Karpas-422 (cell line): ENCODE data around the gene LNX2. TPM values are rescaled to one million over a fixed set of nuclear protein-coding genes. Genes with fewer than 3 reads are reported as not detected.

Experiments used
- DNase-seq: peaks from one replicate; pipeline ENCODE4 v3.0.0-alpha.2; 2015
- H2AFZ ChIP-seq: fragments of 200-600 bp; sonication (generic); 2 replicates; pipeline ENCODE4 v1.6.1; 2014; ENCODE audit warnings: antibody characterized with exemption, low read length, mixed read lengths
- H3K27ac ChIP-seq: fragments of 200-600 bp; sonication (generic); 2 replicates; pipeline ENCODE4 v1.5.1; 2014; ENCODE audit warnings: mild to moderate bottlenecking, low read length, moderate library complexity
- H3K27me3 ChIP-seq: fragments of 200-600 bp; sonication (generic); 2 replicates; pipeline ENCODE4 v1.6.1; 2014; ENCODE audit warnings: low read length, mixed read lengths
- H3K36me3 ChIP-seq: fragments of 200-600 bp; sonication (generic); 2 replicates; pipeline ENCODE4 v1.6.1; 2014; ENCODE audit warnings: low read length, mixed read lengths; ENCODE audit not compliant: insufficient read depth
- H3K4me1 ChIP-seq: fragments of 200-600 bp; sonication (generic); 2 replicates; pipeline ENCODE4 v1.6.1; 2014; ENCODE audit warnings: mild to moderate bottlenecking, low read length, mixed read lengths
- H3K4me2 ChIP-seq: fragments of 200-600 bp; sonication (generic); 2 replicates; pipeline ENCODE4 v1.6.1; 2014; ENCODE audit warnings: low read length, low read depth, mild to moderate bottlenecking; ENCODE audit not compliant: poor library complexity, severe bottlenecking
- H3K4me3 ChIP-seq: fragments of 200-600 bp; sonication (generic); 2 replicates; pipeline ENCODE4 v1.5.1; 2014; ENCODE audit warnings: mild to moderate bottlenecking, antibody characterized with exemption, low read length, mixed read lengths
- H3K79me2 ChIP-seq: fragments of 200-600 bp; sonication (generic); 2 replicates; pipeline ENCODE4 v1.6.1; 2014; ENCODE audit warnings: mild to moderate bottlenecking, low read length, mixed read lengths
- H3K9ac ChIP-seq: fragments of 200-600 bp; sonication (generic); 2 replicates; pipeline ENCODE4 v1.6.0; 2014; ENCODE audit warnings: low read length
- H3K9me2 ChIP-seq: fragments of 200-600 bp; sonication (generic), shearing (Covaris generic); replicated peaks from 2 replicates; pipeline ENCODE4 v1.6.0; 2014; ENCODE audit warnings: mild to moderate bottlenecking, low read length, moderate library complexity; ENCODE audit not compliant: insufficient read depth
- H3K9me3 ChIP-seq: fragments of 300-700, 200-600 bp; sonication (generic); 2 replicates; pipeline ENCODE4 v1.6.1; 2014; ENCODE audit warnings: low read length, mixed read lengths
- H4K20me1 ChIP-seq: fragments of 200-600 bp; sonication (generic); 2 replicates; pipeline ENCODE4 v1.6.1; 2014; ENCODE audit warnings: mild to moderate bottlenecking, antibody characterized with exemption, low read length, low read depth; ENCODE audit not compliant: insufficient read depth
- total RNA-seq: library from RNA; depleted of rRNA; stranded (reverse); fragments of >200 nt; shearing (Covaris generic); gene quantifications from 2 replicates; pipeline ENCODE4 v1.2.3, GENCODE V29; 2014; ENCODE audit warnings: low replicate concordance

Gene LNX2
- total RNA-seq, 1 experiment from 2014 or later = 5.4 TPM

DNA sequence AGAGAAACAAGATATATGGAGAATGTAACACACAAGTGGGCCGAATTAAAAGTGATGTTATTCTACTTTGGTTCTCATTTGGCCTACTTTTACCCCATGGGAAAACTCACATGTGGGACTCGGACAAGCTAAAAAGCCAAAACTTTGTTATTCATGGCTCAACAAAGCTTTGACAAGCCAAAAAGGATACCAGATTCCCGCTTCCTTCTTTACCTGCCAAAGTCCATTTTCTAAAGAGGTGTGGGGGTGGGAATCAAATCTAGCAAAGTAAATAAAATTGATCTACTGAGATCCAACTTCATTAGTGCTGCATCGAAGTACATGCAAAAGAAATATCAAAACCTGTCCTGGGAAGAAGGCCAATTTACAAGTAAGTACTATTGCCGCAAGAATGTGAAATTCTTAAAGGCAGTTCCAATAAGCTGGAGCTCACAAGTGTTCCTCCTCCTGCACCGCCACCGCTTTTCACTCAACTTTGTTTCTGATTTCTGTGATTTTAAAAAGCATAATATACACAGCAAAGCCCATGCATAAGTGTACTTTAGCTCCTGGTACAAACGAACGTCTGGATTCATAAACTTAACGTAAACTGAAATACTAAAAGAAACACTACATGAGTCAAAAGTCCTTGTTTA is 1.1 kb downstream of the LNX2 start:
- peaks cover 15% of the 10 kb centered on the region for H3K36me3 ChIP-seq
- peak; percentile 47 for DNase-seq
- peaks cover 39% of the 10 kb centered on the region for H3K79me2 ChIP-seq
- H2AFZ ChIP-seq = no peak overlapping the region
- H3K4me2 ChIP-seq = peak overlapping the region; percentile 94
- H3K4me3 ChIP-seq = peak overlapping the region; percentile 93
- H3K27ac ChIP-seq = no peak overlapping the region
- peaks cover 31% of the 10 kb centered on the region for H3K4me1 ChIP-seq
- peaks cover 37% of the 10 kb centered on the region for H4K20me1 ChIP-seq
- H3K9me2 ChIP-seq = no peaks in the 10 kb centered on the region
- H3K27me3 ChIP-seq = no peaks in the 10 kb centered on the region
- peak overlapping the region; percentile 76 for H3K9ac ChIP-seq
- no peaks in the 10 kb centered on the region for H3K9me3 ChIP-seq

- DNase-seq = no peak
- Histone ChIP-seq H3K9me2 (no peaks in the 10 kb centered on the region), H3K27ac (no peak overlapping the region), H2AFZ (no peak overlapping the region), H3K36me3 (peaks cover 2% of the 10 kb centered on the region), H3K79me2 (peaks cover 26% of the 10 kb centered on the region), H3K9me3 (no peaks in the 10 kb centered on the region), H3K27me3 (no peaks in the 10 kb centered on the region), H3K4me1 (peaks cover 18% of the 10 kb centered on the region), H4K20me1 (peaks cover 40% of the 10 kb centered on the region), H3K4me3 (no peak overlapping the region), H3K9ac (no peak overlapping the region), H3K4me2 (no peak overlapping the region)
These were observed 2.4 kb downstream of the LNX2 start for GRCh38 chr13:27617881-27618321.

DNA sequence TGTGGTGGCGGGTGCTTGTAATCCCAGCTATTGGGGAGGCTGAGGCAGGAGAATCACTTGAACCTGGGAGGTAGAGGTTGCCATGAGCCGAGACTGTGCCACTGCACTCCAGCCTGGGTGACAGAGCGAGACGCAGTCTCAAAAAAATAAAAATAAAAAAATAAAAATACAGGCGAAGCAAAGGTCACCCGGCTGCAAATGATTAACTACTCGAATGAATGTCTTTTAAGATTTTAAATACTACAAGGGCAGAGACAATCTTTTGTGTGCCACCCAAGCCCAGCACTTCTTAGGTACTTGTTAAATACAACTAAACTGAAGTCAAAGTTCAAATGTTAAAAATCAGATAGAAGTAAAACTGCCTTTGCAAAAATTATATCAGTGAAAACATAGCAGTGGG is 6.7 kb downstream of the LNX2 start:
- DNase-seq = no peak
- peaks cover 10% of the 10 kb centered on the region; the same call in 1 of the 2 replicates for H3K79me2 ChIP-seq

GRCh38 chr13:27607125-27607524 is 13.2 kb downstream of the LNX2 start:
- H3K79me2 ChIP-seq = peaks cover 4% of the 10 kb centered on the region; the same call in 1 of the 2 replicates
- no peak overlapping the region for H3K4me2 ChIP-seq

More for the DNA sequence above, 6.7 kb downstream of the LNX2 start:
- no peak overlapping the region for H3K4me3 ChIP-seq
- H2AFZ ChIP-seq = no peak overlapping the region
- no peaks in the 10 kb centered on the region for H3K36me3 ChIP-seq
- H4K20me1 ChIP-seq = peaks cover 67% of the 10 kb centered on the region
- H3K9ac ChIP-seq = no peak overlapping the region
- no peak overlapping the region for H3K4me2 ChIP-seq
- no peak overlapping the region for H3K27ac ChIP-seq
- peaks cover 16% of the 10 kb centered on the region for H3K4me1 ChIP-seq
- no peaks in the 10 kb centered on the region for H3K27me3 ChIP-seq
- H3K9me3 ChIP-seq = no peaks in the 10 kb centered on the region
- H3K9me2 ChIP-seq = no peaks in the 10 kb centered on the region

GRCh38 chr13:27605610-27606200 is 14.6 kb downstream of the LNX2 start:
- no peak overlapping the region for H2AFZ ChIP-seq
- no peak overlapping the region for H3K4me2 ChIP-seq
- H3K36me3 ChIP-seq = no peaks in the 10 kb centered on the region
- no peaks in the 10 kb centered on the region for H3K79me2 ChIP-seq
- H3K4me3 ChIP-seq = no peak overlapping the region
- peaks cover 48% of the 10 kb centered on the region; the same call in 1 of the 2 replicates for H4K20me1 ChIP-seq
- no peaks in the 10 kb centered on the region for H3K27me3 ChIP-seq
- H3K27ac ChIP-seq = no peak overlapping the region
- H3K4me1 ChIP-seq = peaks cover 19% of the 10 kb centered on the region
- H3K9me3 ChIP-seq = no peaks in the 10 kb centered on the region
- H3K9ac ChIP-seq = no peak overlapping the region
- H3K9me2 ChIP-seq = no peaks in the 10 kb centered on the region
- DNase-seq = no peak

More at GRCh38 chr13:27607125-27607524, 13.2 kb downstream of the LNX2 start:
- no peaks in the 10 kb centered on the region for H3K9me2 ChIP-seq
- no peaks in the 10 kb centered on the region for H3K27me3 ChIP-seq
- DNase-seq = no peak
- H2AFZ ChIP-seq = no peak overlapping the region
- H3K27ac ChIP-seq = no peak overlapping the region
- no peaks in the 10 kb centered on the region for H3K36me3 ChIP-seq
- H3K9ac ChIP-seq = no peak overlapping the region
- peaks cover 52% of the 10 kb centered on the region for H4K20me1 ChIP-seq
- H3K9me3 ChIP-seq = no peaks in the 10 kb centered on the region
- no peak overlapping the region for H3K4me3 ChIP-seq
- peaks cover 26% of the 10 kb centered on the region for H3K4me1 ChIP-seq

DNA sequence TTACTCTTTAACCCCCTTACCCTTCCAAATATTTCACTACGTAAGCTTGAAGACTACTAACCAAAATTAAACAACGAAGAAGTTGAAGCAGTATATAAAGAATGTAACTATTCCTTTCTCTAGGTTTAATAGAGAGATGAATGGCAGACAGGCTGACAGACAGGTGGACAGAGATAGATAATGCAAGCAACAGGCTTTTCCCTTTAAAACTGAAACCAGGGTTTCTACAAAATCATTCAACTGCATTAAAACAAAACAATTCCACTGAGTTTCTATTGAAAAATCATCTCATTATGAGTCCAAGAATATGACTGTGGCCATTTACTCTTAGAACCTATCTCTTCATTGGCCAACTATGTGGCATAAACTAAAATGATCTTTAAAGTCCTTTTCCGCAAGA is 15.2 kb downstream of the LNX2 start:
- H3K79me2 ChIP-seq = no peaks in the 10 kb centered on the region
- no peak overlapping the region for H3K27ac ChIP-seq
- peaks cover 15% of the 10 kb centered on the region for H3K4me1 ChIP-seq
- H3K9me3 ChIP-seq = no peaks in the 10 kb centered on the region
- H3K4me2 ChIP-seq = no peak overlapping the region
- no peaks in the 10 kb centered on the region for H3K36me3 ChIP-seq
- no peaks in the 10 kb centered on the region for H3K9me2 ChIP-seq
- H3K9ac ChIP-seq = no peak overlapping the region
- H3K4me3 ChIP-seq = no peak overlapping the region
- H2AFZ ChIP-seq = no peak overlapping the region
- DNase-seq = no peak
- H4K20me1 ChIP-seq = peaks cover 49% of the 10 kb centered on the region
- no peaks in the 10 kb centered on the region for H3K27me3 ChIP-seq

- Histone ChIP-seq H3K4me2 (no peak overlapping the region), H2AFZ (no peak overlapping the region), H3K79me2 (no peaks in the 10 kb centered on the region), H3K4me3 (no peak overlapping the region), H3K9me2 (no peaks in the 10 kb centered on the region), H3K9ac (no peak overlapping the region), H3K9me3 (no peaks in the 10 kb centered on the region), H4K20me1 (peaks cover 56% of the 10 kb centered on the region), H3K4me1 (no peaks in the 10 kb centered on the region), H3K36me3 (no peaks in the 10 kb centered on the region), H3K27ac (no peak overlapping the region), H3K27me3 (no peaks in the 10 kb centered on the region)
- no peak for DNase-seq
These were observed 18.5 kb downstream of the LNX2 start for GRCh38 chr13:27601803-27602202.

DNA sequence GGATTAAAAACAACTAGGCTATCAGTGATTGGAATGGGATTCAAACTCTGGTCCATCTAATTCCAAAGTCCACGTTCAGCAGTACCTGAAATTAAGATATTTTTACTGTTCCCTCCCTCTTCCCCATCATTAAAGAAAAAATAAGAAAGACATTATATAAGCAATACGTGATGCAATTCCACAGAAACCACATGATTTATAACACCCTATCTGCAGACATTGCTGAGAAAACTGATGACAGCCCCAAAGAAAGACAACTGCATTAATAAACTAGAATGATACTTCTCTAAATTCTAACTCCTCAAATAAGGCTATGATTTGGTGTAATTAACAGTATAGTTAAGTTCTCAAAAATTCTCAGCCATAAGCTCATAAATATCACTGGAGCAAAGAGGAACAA is 19.1 kb downstream of the LNX2 start:
- DNase-seq = no peak
- Histone ChIP-seq H3K36me3 (no peaks in the 10 kb centered on the region), H3K4me3 (no peak overlapping the region), H3K4me1 (no peaks in the 10 kb centered on the region), H3K9me3 (no peaks in the 10 kb centered on the region), H3K27me3 (no peaks in the 10 kb centered on the region), H3K27ac (no peak overlapping the region), H4K20me1 (peaks cover 61% of the 10 kb centered on the region), H3K9me2 (no peaks in the 10 kb centered on the region), H3K4me2 (no peak overlapping the region), H3K9ac (no peak overlapping the region), H3K79me2 (no peaks in the 10 kb centered on the region), H2AFZ (no peak overlapping the region)
